ENCODE measurements around the gene ADAMTSL2.

ADAMTSL2 gene

GRCh38 chr9:133547116-133547515 lies 12.6 kb downstream of the ADAMTSL2 start:
- TF ChIP-seq GLIS3 (CRISPR knock-in tag; IDR thresholded peaks at IDR 0.05) (no peak), ZC3H10 (CRISPR knock-in tag; IDR thresholded peaks at IDR 0.05) (no peak), RARB (CRISPR knock-in tag; IDR thresholded peaks at IDR 0.05) (no peak), PATZ1 (CRISPR knock-in tag; IDR thresholded peaks at IDR 0.05; ENCODE audit: borderline replicate concordance) (no peak), PPARA (CRISPR knock-in tag; IDR thresholded peaks at IDR 0.05; ENCODE audit: borderline replicate concordance) (no peak), ARNTL (CRISPR knock-in tag; IDR thresholded peaks at IDR 0.05; ENCODE audit: borderline replicate concordance, low read depth) (no peak), ZFP3 (CRISPR knock-in tag; IDR thresholded peaks at IDR 0.05) (no peak), TOX (CRISPR knock-in tag; IDR thresholded peaks at IDR 0.05; ENCODE audit: borderline replicate concordance) (no peak), TSHZ2 (CRISPR knock-in tag; IDR thresholded peaks at IDR 0.05) (no peak), OSR1 (CRISPR knock-in tag; IDR thresholded peaks at IDR 0.05) (no peak), POU6F1 (CRISPR knock-in tag; IDR thresholded peaks at IDR 0.05; ENCODE audit: borderline replicate concordance, low read depth) (no peak), CSRNP3 (CRISPR knock-in tag; IDR thresholded peaks at IDR 0.05) (no peak), ZNF565 (CRISPR knock-in tag; conservative IDR thresholded peaks at IDR 0.05; ENCODE audit: low read depth) (no peak), ISL1 (CRISPR knock-in tag; IDR thresholded peaks at IDR 0.05) (no peak), ZFP30 (CRISPR knock-in tag; IDR thresholded peaks at IDR 0.05) (no peak)
- ATAC-seq = no peak

GRCh38 chr9:133551446-133551845 lies 16.9 kb downstream of the ADAMTSL2 start:
- TF ChIP-seq CREB5 (CRISPR knock-in tag; IDR thresholded peaks at IDR 0.05; ENCODE audit: low read depth) (no peak), PATZ1 (CRISPR knock-in tag; IDR thresholded peaks at IDR 0.05; ENCODE audit: borderline replicate concordance) (no peak), PPARA (CRISPR knock-in tag; IDR thresholded peaks at IDR 0.05; ENCODE audit: borderline replicate concordance) (no peak), ESRRG (CRISPR knock-in tag; IDR thresholded peaks at IDR 0.05) (no peak), ZNF70 (CRISPR knock-in tag; IDR thresholded peaks at IDR 0.05) (no peak), ZNF565 (CRISPR knock-in tag; conservative IDR thresholded peaks at IDR 0.05; ENCODE audit: low read depth) (no peak), GLIS3 (CRISPR knock-in tag; IDR thresholded peaks at IDR 0.05) (no peak), CSRNP3 (CRISPR knock-in tag; IDR thresholded peaks at IDR 0.05) (no peak), ZFP3 (CRISPR knock-in tag; IDR thresholded peaks at IDR 0.05) (no peak), ARNTL (CRISPR knock-in tag; IDR thresholded peaks at IDR 0.05; ENCODE audit: borderline replicate concordance, low read depth) (no peak), BACH2 (CRISPR knock-in tag; IDR thresholded peaks at IDR 0.05; ENCODE audit: borderline replicate concordance) (no peak), TCF4 (CRISPR knock-in tag; IDR thresholded peaks at IDR 0.05; ENCODE audit: borderline replicate concordance) (no peak), ZFP30 (CRISPR knock-in tag; IDR thresholded peaks at IDR 0.05) (no peak)

More at GRCh38 chr9:133551446-133551845, 16.9 kb downstream of the ADAMTSL2 start:
- no peak for ATAC-seq
